CD14-positive monocyte (primary cell): Measurements from ENCODE around the gene CMSS1. TPM values are rescaled to one million over a fixed set of nuclear protein-coding genes. Genes with fewer than 3 reads are reported as not detected.

Experiments used
- DNase-seq, 3 donors: peaks; one replicate each; pipeline ENCODE4 v3.0.0-alpha.2; 2011 to 2022
- H2AFZ ChIP-seq: 2 replicates; pipeline ENCODE4 v1.6.0; 2012; ENCODE audit warnings: mild to moderate bottlenecking, low read depth, low read length, inconsistent platforms; ENCODE audit not compliant: insufficient read depth, poor library complexity, severe bottlenecking
- H3K27ac ChIP-seq, 2 donors: 1 replicate in 1 of 2; 2 replicates in 1 of 2; pipeline ENCODE4 v1.5.1; 2012 to 2013; ENCODE audit warnings: low read length in 2 of 2, control low read depth in 1 of 2, inconsistent platforms in 1 of 2, low read depth in 1 of 2, mild to moderate bottlenecking in 1 of 2
- H3K27me3 ChIP-seq, 2 donors: one replicate each; pipeline versions ENCODE4 v1.6.0 to v1.6.1; 2011 to 2013; ENCODE audit warnings: low read length in 2 of 2; ENCODE audit not compliant: control insufficient read depth in 2 of 2, insufficient read depth in 2 of 2
- H3K36me3 ChIP-seq, 2 donors: replicated peaks in 1 of 2; 1 replicate in 1 of 2; 2 replicates in 1 of 2; pipeline versions ENCODE4 v1.5.1 to v1.6.1; 2012 to 2013; ENCODE audit warnings: low read length in 2 of 2, control low read depth in 1 of 2, inconsistent platforms in 1 of 2, mild to moderate bottlenecking in 1 of 2; ENCODE audit not compliant: insufficient read depth in 2 of 2, control insufficient read depth in 1 of 2
- H3K4me1 ChIP-seq, 2 donors: 1 replicate in 1 of 2; 2 replicates in 1 of 2; pipeline versions ENCODE4 v1.5.1 to v1.6.1; 2012 to 2013; ENCODE audit warnings: low read length in 2 of 2, control low read depth in 1 of 2, inconsistent platforms in 1 of 2, mild to moderate bottlenecking in 1 of 2, moderate library complexity in 1 of 2; ENCODE audit not compliant: insufficient read depth in 2 of 2, control insufficient read depth in 1 of 2
- H3K4me2 ChIP-seq: replicated peaks from 2 replicates; pipeline ENCODE3; 2012; ENCODE audit warnings: low read length, moderate library complexity, mild to moderate bottlenecking; ENCODE audit not compliant: poor library complexity, severe bottlenecking; ENCODE audit errors: extremely low read depth
- H3K4me3 ChIP-seq, 3 experiments: fragments of 200-600 bp in 1 of 3; sonication (generic) in 1 of 3; replicated peaks in 1 of 3; 1 replicate in 2 of 3; 2 replicates in 1 of 3; pipeline ENCODE4 v1.5.1; 2011 to 2013; ENCODE audit warnings: low read length in 3 of 3, mild to moderate bottlenecking in 3 of 3, control low read depth in 2 of 3, low read depth in 2 of 3, inconsistent platforms in 1 of 3, moderate library complexity in 1 of 3
- H3K79me2 ChIP-seq: 2 replicates; pipeline ENCODE4 v1.6.0; 2012; ENCODE audit warnings: mild to moderate bottlenecking, control low read depth, inconsistent platforms, low read length, moderate library complexity; ENCODE audit not compliant: insufficient read depth
- H3K9ac ChIP-seq: 2 replicates; pipeline ENCODE4 v1.6.0; 2017; ENCODE audit warnings: low read length, mild to moderate bottlenecking; ENCODE audit not compliant: insufficient read depth, poor library complexity, severe bottlenecking
- H3K9me3 ChIP-seq, 2 donors: replicated peaks in 1 of 2; 1 replicate in 1 of 2; 2 replicates in 1 of 2; pipeline versions ENCODE4 v1.5.1 to v1.6.1; 2012 to 2013; ENCODE audit warnings: low read length in 2 of 2, control low read depth in 1 of 2; ENCODE audit not compliant: control insufficient read depth in 1 of 2, insufficient read depth in 1 of 2
- H4K20me1 ChIP-seq: 2 replicates; pipeline ENCODE4 v1.6.0; 2012; ENCODE audit warnings: mild to moderate bottlenecking, low read length, control low read depth, moderate library complexity; ENCODE audit not compliant: insufficient read depth
- H3K27ac Mint-ChIP-seq, 7 donors: one replicate each; pipeline ENCODE4 v1.8.0; 2020; ENCODE audit warnings: mild to moderate bottlenecking in 7 of 7, mixed read lengths in 7 of 7, moderate library complexity in 6 of 7, inconsistent platforms in 2 of 7
- H3K27me3 Mint-ChIP-seq, 3 donors: one replicate each; pipeline ENCODE4 v1.8.0; 2021 to 2022; ENCODE audit warnings: low read depth in 3 of 3, mild to moderate bottlenecking in 3 of 3, mixed read lengths in 3 of 3, moderate library complexity in 3 of 3, inconsistent platforms in 1 of 3
- H3K36me3 Mint-ChIP-seq, 2 donors: one replicate each; pipeline ENCODE4 v1.8.0; 2020; ENCODE audit warnings: mixed read lengths in 2 of 2, inconsistent platforms in 1 of 2, mild to moderate bottlenecking in 1 of 2
- H3K4me1 Mint-ChIP-seq: one replicate; pipeline ENCODE4 v1.8.0; 2020; ENCODE audit warnings: mild to moderate bottlenecking, mixed read lengths
- H3K4me3 Mint-ChIP-seq, 2 donors: one replicate each; pipeline ENCODE4 v1.8.0; 2020; ENCODE audit warnings: mild to moderate bottlenecking in 2 of 2, mixed read lengths in 2 of 2, moderate library complexity in 1 of 2
- H3K9me3 Mint-ChIP-seq, 7 donors: one replicate each; pipeline ENCODE4 v1.8.0; 2020 to 2022; ENCODE audit warnings: mixed read lengths in 7 of 7, mild to moderate bottlenecking in 6 of 7, moderate library complexity in 6 of 7, inconsistent platforms in 2 of 7
- CTCF ChIP-seq: fragments of 200-600 bp; IDR thresholded peaks from one replicate; pipeline ENCODE4 v1.8.0; 2022; ENCODE audit warnings: antibody characterized with exemption, mild to moderate bottlenecking
- WGBS: methylation state at CpG from one replicate; pipeline ENCODE4 v1.1.5; 2013; ENCODE audit warnings: missing lambda C conversion rate; ENCODE audit not compliant: insufficient coverage; 5-methylcytosine and 5-hydroxymethylcytosine counted together
- intact Hi-C, 2 donors: fragments of 100-400 bp; cut with micrococcal nuclease; formaldehyde crosslinking; loops; one replicate each; pipeline versions ENCODE4 v1.15.0 to v1.15.1; 2023
- polyA plus RNA-seq, 3 donors: library from polyadenylated mRNA; depleted of rRNA in 1 of 3; unstranded in 2 of 3; stranded (reverse) in 1 of 3; fragments of 300-500 nt in 2 of 3; fragments of >200 nt in 1 of 3; fragmentation: Illumina TruSeq in 2 of 3; gene quantifications; 1 replicate in 2 of 3; 2 replicates in 1 of 3; pipeline ENCODE4 v1.2.3, GENCODE V29; 2012 to 2021

Gene CMSS1
- polyA plus RNA-seq, 3 donors, result 1.1 to 3.6 (median 2.2) TPM

GRCh38 chr3:100023150-100023549 is 205.5 kb downstream of the CMSS1 start:
- Mint-ChIP-seq H3K27me3 (no peaks in the 10 kb centered on the region), H3K4me3 (no peak overlapping the region), H3K27ac (no peak overlapping the region), H3K4me1 (no peaks in the 10 kb centered on the region), H3K36me3 (no peaks in the 10 kb centered on the region), H3K9me3 (no peaks in the 10 kb centered on the region)
- H3K9me3 ChIP-seq, result no peaks in the 10 kb centered on the region
- H3K27me3 ChIP-seq, result no peaks in the 10 kb centered on the region
- H3K9ac ChIP-seq, result no peak overlapping the region
- 97% methylated on average over 3 of the region's 5 CpGs for WGBS
- intact Hi-C loops, result no loop called here
- H3K79me2 ChIP-seq, result no peaks in the 10 kb centered on the region
- no peak overlapping the region for H3K4me3 ChIP-seq
- no peak for TF ChIP-seq CTCF
- no peaks in the 10 kb centered on the region for H3K36me3 ChIP-seq
- H4K20me1 ChIP-seq, result no peaks in the 10 kb centered on the region
- H3K27ac ChIP-seq, result no peak overlapping the region
- DNase-seq, result no peak
- H3K4me2 ChIP-seq, result no peak overlapping the region
- H3K4me1 ChIP-seq, result no peaks in the 10 kb centered on the region
- H2AFZ ChIP-seq, result no peak overlapping the region

GRCh38 chr3:100023595-100023994 is 205.9 kb downstream of the CMSS1 start:
- intact Hi-C loops, result no loop called here
- Mint-ChIP-seq H3K36me3 (no peaks in the 10 kb centered on the region), H3K9me3 (no peaks in the 10 kb centered on the region), H3K4me3 (no peak overlapping the region), H3K27ac (no peak overlapping the region), H3K27me3 (no peaks in the 10 kb centered on the region), H3K4me1 (no peaks in the 10 kb centered on the region)
- Histone ChIP-seq H3K79me2 (no peaks in the 10 kb centered on the region), H3K4me1 (no peaks in the 10 kb centered on the region), H3K36me3 (no peaks in the 10 kb centered on the region), H3K27ac (no peak overlapping the region), H3K4me3 (no peak overlapping the region), H4K20me1 (no peaks in the 10 kb centered on the region), H3K9ac (no peak overlapping the region), H2AFZ (no peak overlapping the region), H3K4me2 (no peak overlapping the region), H3K27me3 (no peaks in the 10 kb centered on the region), H3K9me3 (no peaks in the 10 kb centered on the region)
- TF ChIP-seq CTCF, result no peak
- no CpG with 5 or more reads among the region's 1 CpG for WGBS
- DNase-seq, result no peak
